NOMO-1 (cell line): ENCODE results near the gene ASPA.
"Not testable (repeated sequence)": the region's sequence is repeated elsewhere in the genome, so short reads cannot be mapped to it uniquely, and the experiment has no call there.

Experiments
- DNase-seq, 2 experiments: peaks; one replicate each; lab custom pipeline; 2025; ENCODE audit not compliant: unreplicated experiment in 2 of 2; lab: John Stamatoyannopoulos, UW

The ASPA gene

DNA sequence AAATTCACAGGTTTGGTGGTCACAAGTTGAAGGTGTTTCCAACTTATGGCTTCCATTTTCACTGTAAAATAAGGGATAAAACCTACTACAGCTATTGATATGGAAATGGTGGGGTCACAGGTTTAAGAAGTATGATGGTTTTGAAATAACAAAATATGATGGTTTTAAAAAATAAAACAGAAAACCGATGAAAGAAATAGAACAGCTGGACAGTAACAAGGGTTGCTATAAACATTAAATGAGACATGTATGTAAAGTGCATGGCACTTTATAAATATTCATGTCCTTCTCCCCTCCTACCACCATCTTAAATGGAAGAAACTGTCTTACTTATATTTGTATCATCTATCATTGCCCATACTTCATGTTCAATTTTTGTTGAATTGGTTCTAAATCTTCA, 31.3 kb downstream of the ASPA start:
- DNase-seq = no peak

GRCh38 chr17:3507869-3508268, 32.1 kb downstream of the ASPA start:
- no peak for DNase-seq

GRCh38 chr17:3510090-3510489, 34.3 kb downstream of the ASPA start:
- DNase-seq = no peak

GRCh38 chr17:3511852-3512504, 36.2 kb downstream of the ASPA start:
- DNase-seq = no peak

DNA sequence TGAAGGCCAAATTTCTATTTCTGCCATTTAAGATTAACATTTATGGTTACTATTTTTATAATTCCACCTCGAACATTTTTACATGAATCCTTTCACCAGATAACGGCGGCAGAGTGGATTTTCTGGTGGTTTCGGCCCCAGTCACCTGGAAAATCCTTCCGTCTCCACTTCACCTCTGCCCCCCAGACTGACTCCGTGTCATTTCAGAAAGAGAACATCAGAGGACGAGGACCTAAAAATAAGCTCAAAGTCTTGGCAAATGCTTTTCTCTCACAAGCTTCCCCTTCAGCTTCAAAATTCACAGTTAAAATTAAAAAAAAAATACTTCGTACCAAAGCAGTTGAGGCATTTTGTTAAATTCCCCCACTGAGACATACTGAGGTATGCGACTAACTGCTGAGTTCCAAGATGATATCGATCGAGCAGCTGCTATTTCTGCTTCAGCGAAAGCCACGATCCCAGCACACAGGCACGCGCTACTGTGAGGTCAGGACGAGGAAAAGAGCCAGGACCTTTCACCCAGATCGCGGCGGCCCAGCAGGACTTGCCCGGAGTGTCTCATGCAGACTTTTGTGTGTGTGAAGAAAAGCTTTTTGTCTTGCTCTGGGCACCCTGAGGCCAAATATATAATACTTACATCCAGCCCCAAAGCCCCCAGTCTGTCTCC, 36.8 kb downstream of the ASPA start:
- DNase-seq = no peak

- no peak for DNase-seq
These were observed 37.7 kb downstream of the ASPA start for GRCh38 chr17:3513305-3514035.

GRCh38 chr17:3514167-3514566, 38.4 kb downstream of the ASPA start:
- DNase-seq = not testable (repeated sequence)

DNA sequence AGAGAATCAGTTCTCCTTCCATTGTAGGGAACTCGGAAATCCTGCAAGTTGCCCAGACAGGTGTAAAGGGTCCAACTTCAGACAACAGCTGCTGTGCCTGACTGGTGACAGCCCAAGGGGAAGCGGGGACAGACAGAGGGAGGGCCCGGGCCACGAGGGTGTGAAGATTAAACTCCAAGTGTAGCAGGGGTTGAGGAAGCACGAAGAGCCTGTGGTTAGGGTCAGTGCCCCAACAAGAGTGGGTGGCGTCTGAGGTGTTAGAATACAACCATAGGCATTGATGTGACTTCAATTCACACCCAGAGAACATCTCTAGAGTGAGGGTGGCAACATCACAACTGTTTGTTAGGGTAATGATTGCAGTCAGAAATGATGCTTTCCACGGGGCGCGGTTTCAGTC, 39.1 kb downstream of the ASPA start:
- no peak for DNase-seq

DNA sequence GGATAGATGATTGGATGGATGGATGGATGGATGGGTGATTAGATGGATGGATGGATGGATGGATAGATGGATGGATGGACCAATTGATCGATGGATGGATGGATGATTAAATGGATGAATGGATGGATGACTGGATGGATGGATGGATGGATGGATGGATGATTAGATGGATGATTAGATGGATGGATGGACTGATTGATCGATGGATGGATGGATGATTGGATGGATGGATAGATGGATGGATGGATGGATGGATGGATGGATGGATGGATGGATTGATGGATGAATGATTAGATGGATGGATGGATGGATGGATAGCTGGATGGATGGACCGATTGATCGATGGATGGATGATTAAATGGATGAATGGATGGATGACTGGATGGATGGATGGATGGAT, 43.7 kb downstream of the ASPA start:
- not testable (repeated sequence) for DNase-seq

DNA sequence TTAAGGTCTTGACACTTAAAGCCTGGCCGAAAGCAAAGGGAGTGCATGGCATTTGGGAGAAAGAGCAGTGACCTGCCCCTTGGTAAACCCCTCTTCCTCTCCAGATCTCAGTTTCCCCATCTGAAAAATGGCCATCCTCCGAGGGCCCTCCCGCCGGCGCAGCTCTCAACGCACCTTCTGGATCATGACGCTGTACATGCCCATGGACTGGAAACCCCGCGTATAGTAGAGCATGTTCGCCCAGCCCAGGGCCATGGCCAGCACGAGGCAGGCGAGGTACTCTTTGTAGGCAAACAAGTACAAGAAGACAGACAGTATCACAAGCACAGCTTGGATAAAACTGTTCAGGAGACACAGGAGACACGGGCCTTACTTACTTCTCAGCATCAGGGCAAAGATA, 48.2 kb downstream of the ASPA start:
- DNase-seq = no peak

- DNase-seq = no peak
These were observed 50.7 kb downstream of the ASPA start for GRCh38 chr17:3526491-3526890.

GRCh38 chr17:3526971-3527370, 51.2 kb downstream of the ASPA start:
- DNase-seq = no peak

GRCh38 chr17:3527468-3527867, 51.7 kb downstream of the ASPA start:
- no peak for DNase-seq

GRCh38 chr17:3527896-3528295, 52.1 kb downstream of the ASPA start:
- DNase-seq = no peak

DNA sequence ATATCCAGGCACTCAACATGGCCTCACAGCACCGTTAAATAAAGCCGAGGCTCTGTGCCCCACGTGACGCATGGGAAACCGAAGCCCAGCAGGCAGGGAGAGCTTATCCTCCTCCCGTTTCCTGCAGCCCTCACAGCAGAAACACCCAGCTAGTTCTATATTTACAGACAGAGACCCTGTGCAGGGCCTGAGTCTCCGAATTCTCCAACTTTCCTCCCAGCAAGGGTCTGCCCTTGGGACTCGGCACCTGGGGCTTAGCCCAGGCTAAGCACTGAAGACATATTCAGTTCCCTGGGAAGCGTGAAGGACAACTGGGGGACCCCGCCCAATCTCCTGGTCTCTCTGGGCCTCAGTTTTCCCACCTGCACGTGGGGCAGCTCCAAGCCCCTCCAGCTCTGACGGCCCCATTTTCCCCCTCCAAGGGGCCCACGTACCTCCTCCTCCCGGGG, 52.6 kb downstream of the ASPA start:
- no peak for DNase-seq

- no peak for DNase-seq
These were observed 53.2 kb downstream of the ASPA start for GRCh38 chr17:3528880-3529511.

DNA sequence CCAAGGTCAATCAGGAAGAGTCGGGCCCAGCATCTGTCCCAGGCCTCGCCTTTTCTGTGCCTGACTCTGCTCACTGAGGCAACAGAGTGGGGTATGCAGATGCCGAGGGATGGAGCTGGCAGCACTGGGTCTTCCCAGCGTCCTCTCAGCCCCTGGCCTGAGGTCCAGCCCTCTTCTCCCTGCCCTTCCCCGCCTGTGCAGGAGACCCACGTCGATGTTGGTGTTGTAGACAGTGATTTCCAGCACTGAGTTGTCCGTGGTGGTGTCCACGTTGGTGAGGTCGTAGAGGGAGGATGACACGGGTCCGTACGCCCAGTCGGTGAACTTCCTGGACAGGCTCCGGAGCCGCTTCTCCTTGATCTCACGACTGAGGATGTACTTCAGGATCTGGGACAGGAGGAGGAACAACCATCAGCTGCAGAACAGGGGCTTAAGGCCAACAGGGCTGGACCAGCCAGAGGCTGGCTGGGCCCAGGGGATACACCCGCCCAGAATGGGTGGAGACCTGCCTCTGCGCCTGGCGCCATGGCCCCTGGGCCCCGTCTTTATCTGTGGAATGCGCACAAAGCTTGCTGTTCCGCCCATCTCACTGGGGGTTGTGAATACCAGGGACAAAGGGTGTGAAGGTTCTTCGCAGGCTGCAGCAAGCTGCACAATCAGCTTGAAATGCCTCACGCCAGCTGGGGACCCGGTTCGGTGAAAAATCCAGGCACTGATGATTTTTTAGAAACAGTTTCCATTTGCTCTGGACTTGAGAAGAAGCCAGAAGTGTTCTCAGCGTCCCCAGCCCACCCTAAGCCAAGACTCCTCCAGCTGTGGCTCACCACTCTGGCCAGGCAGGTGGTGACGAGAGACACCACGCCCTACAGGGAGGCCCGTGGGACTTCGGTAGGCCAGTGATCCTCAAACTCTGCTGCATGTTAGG, 54.3 kb downstream of the ASPA start:
- DNase-seq = no peak

- no peak for DNase-seq
These were observed 55.7 kb downstream of the ASPA start for GRCh38 chr17:3531266-3532101.

GRCh38 chr17:3532106-3532858, 56.5 kb downstream of the ASPA start:
- no peak for DNase-seq
